ENCODE measurements around the gene FKBP1A.
A peak's percentile ranks its signal among the peaks of the same experiment; 100 is the strongest.

Gene FKBP1A

GRCh38 chr20:1427457-1428054 lies 34.7 kb upstream of the FKBP1A start:
- no peaks in the 10 kb centered on the region for H3K9me3 ChIP-seq
- no peaks in the 10 kb centered on the region for H3K4me1 ChIP-seq
- in situ Hi-C loops (cut with MboI; ENCODE audit: low sequenced_read_pairs): no loop called here
- no peak overlapping the region for H3K4me3 ChIP-seq
- no peaks in the 10 kb centered on the region for H3K36me3 ChIP-seq (replicated peaks)
- H3K27me3 ChIP-seq (ENCODE audit: low read depth): peaks cover 3% of the 10 kb centered on the region; the same call in 1 of the 2 replicates
- DNase-seq (ENCODE audit: low spot score in 2 of 2): no peak

GRCh38 chr20:1426231-1426849 lies 33.5 kb upstream of the FKBP1A start:
- H3K9me3 ChIP-seq: no peaks in the 10 kb centered on the region
- no peaks in the 10 kb centered on the region for H3K4me1 ChIP-seq
- peaks cover 3% of the 10 kb centered on the region; the same call in 1 of the 2 replicates for H3K27me3 ChIP-seq (ENCODE audit: low read depth)
- no peaks in the 10 kb centered on the region for H3K36me3 ChIP-seq (replicated peaks)
- H3K4me3 ChIP-seq: no peak overlapping the region
- no peak for DNase-seq (ENCODE audit: low spot score in 2 of 2)
- in situ Hi-C loops (cut with MboI; ENCODE audit: low sequenced_read_pairs): no loop called here

GRCh38 chr20:1424336-1424735 lies 31.5 kb upstream of the FKBP1A start:
- Histone ChIP-seq H3K9me3 (0 out of 2 replicates have a peak, but pooled peaks cover 3% of the 10 kb centered on the region), H3K4me1 (no peaks in the 10 kb centered on the region), H3K27me3 (ENCODE audit: low read depth) (peaks cover 3% of the 10 kb centered on the region; the same call in 1 of the 2 replicates), H3K4me3 (no peak overlapping the region), H3K36me3 (replicated peaks) (no peaks in the 10 kb centered on the region)
- DNase-seq (ENCODE audit: low spot score in 2 of 2): no peak
- in situ Hi-C loops (cut with MboI; ENCODE audit: low sequenced_read_pairs): no loop called here

- peak; percentile 50 to 71 for DNase-seq (ENCODE audit: low spot score in 2 of 2)
Measured at GRCh38 chr20:1423625-1424106, 30.8 kb upstream of the FKBP1A start.

GRCh38 chr20:1423206-1423605 lies 30.4 kb upstream of the FKBP1A start:
- no peaks in the 10 kb centered on the region for H3K36me3 ChIP-seq (replicated peaks)
- no peak overlapping the region for H3K4me3 ChIP-seq
- no peak for DNase-seq (ENCODE audit: low spot score in 2 of 2)
- in situ Hi-C loops (cut with MboI; ENCODE audit: low sequenced_read_pairs): no loop called here
- H3K4me1 ChIP-seq: no peaks in the 10 kb centered on the region
- 0 out of 2 replicates have a peak, but pooled peaks cover 3% of the 10 kb centered on the region for H3K9me3 ChIP-seq
- H3K27me3 ChIP-seq (ENCODE audit: low read depth): peaks cover 3% of the 10 kb centered on the region; the same call in 1 of the 2 replicates

More at GRCh38 chr20:1423625-1424106, 30.8 kb upstream of the FKBP1A start:
- Histone ChIP-seq H3K9me3 (0 out of 2 replicates have a peak, but pooled peaks cover 3% of the 10 kb centered on the region), H3K4me3 (no peak overlapping the region), H3K36me3 (replicated peaks) (no peaks in the 10 kb centered on the region), H3K4me1 (no peaks in the 10 kb centered on the region), H3K27me3 (ENCODE audit: low read depth) (peaks cover 3% of the 10 kb centered on the region; the same call in 1 of the 2 replicates)
- in situ Hi-C loops (cut with MboI; ENCODE audit: low sequenced_read_pairs): no loop called here

- Histone ChIP-seq H3K9me3 (0 out of 2 replicates have a peak, but pooled peaks cover 3% of the 10 kb centered on the region), H3K4me3 (no peak overlapping the region), H3K36me3 (replicated peaks) (no peaks in the 10 kb centered on the region), H3K27me3 (ENCODE audit: low read depth) (peaks cover 3% of the 10 kb centered on the region; the same call in 1 of the 2 replicates), H3K4me1 (no peaks in the 10 kb centered on the region)
- no peak for DNase-seq (ENCODE audit: low spot score in 2 of 2)
- in situ Hi-C loops (cut with MboI; ENCODE audit: low sequenced_read_pairs): no loop called here
Measured at GRCh38 chr20:1422753-1423152, 29.9 kb upstream of the FKBP1A start.

GRCh38 chr20:1420066-1420465 lies 27.2 kb upstream of the FKBP1A start:
- Histone ChIP-seq H3K27me3 (ENCODE audit: low read depth) (peaks cover under 1% of the 10 kb centered on the region; the same call in 1 of the 2 replicates), H3K36me3 (replicated peaks) (no peaks in the 10 kb centered on the region), H3K9me3 (0 out of 2 replicates have a peak, but pooled peaks cover 3% of the 10 kb centered on the region), H3K4me1 (no peaks in the 10 kb centered on the region), H3K4me3 (no peak overlapping the region)
- in situ Hi-C loops (cut with MboI; ENCODE audit: low sequenced_read_pairs): no loop called here
- no peak for DNase-seq (ENCODE audit: low spot score in 2 of 2)

- no peak for DNase-seq (ENCODE audit: low spot score in 2 of 2)
- Histone ChIP-seq H3K4me3 (no peak overlapping the region), H3K9me3 (0 out of 2 replicates have a peak, but pooled peaks cover 3% of the 10 kb centered on the region), H3K4me1 (no peaks in the 10 kb centered on the region), H3K36me3 (replicated peaks) (no peaks in the 10 kb centered on the region), H3K27me3 (ENCODE audit: low read depth) (peaks cover 14% of the 10 kb centered on the region)
- in situ Hi-C loops (cut with MboI; ENCODE audit: low sequenced_read_pairs): no loop called here
Measured at GRCh38 chr20:1418350-1418749, 25.5 kb upstream of the FKBP1A start.

- H3K4me1 ChIP-seq: no peaks in the 10 kb centered on the region
- in situ Hi-C loops (cut with MboI; ENCODE audit: low sequenced_read_pairs): no loop called here
- no peak overlapping the region for H3K4me3 ChIP-seq
- H3K27me3 ChIP-seq (ENCODE audit: low read depth): peaks cover 14% of the 10 kb centered on the region
- DNase-seq (ENCODE audit: low spot score in 2 of 2): no peak
- 0 out of 2 replicates have a peak, but pooled peaks cover 3% of the 10 kb centered on the region for H3K9me3 ChIP-seq
- H3K36me3 ChIP-seq (replicated peaks): no peaks in the 10 kb centered on the region
Measured at GRCh38 chr20:1417790-1418189, 24.9 kb upstream of the FKBP1A start.

- no peak overlapping the region for H3K4me3 ChIP-seq
- H3K27me3 ChIP-seq (ENCODE audit: low read depth): peaks cover 14% of the 10 kb centered on the region
- no peaks in the 10 kb centered on the region for H3K4me1 ChIP-seq
- in situ Hi-C loops (cut with MboI; ENCODE audit: low sequenced_read_pairs): no loop called here
- DNase-seq (ENCODE audit: low spot score in 2 of 2): no peak
- H3K36me3 ChIP-seq (replicated peaks): no peaks in the 10 kb centered on the region
- H3K9me3 ChIP-seq: 0 out of 2 replicates have a peak, but pooled peaks cover 3% of the 10 kb centered on the region
Measured at GRCh38 chr20:1417273-1417672, 24.4 kb upstream of the FKBP1A start.

GRCh38 chr20:1415667-1416468 lies 23.0 kb upstream of the FKBP1A start:
- H3K27me3 ChIP-seq (ENCODE audit: low read depth): peaks cover 14% of the 10 kb centered on the region
- no peak for DNase-seq (ENCODE audit: low spot score in 2 of 2)
- H3K9me3 ChIP-seq: 0 out of 2 replicates have a peak, but pooled peaks cover 3% of the 10 kb centered on the region
- in situ Hi-C loops (cut with MboI; ENCODE audit: low sequenced_read_pairs): no loop called here
- no peaks in the 10 kb centered on the region for H3K4me1 ChIP-seq
- H3K36me3 ChIP-seq (replicated peaks): no peaks in the 10 kb centered on the region
- no peak overlapping the region for H3K4me3 ChIP-seq

- Histone ChIP-seq H3K36me3 (replicated peaks) (no peaks in the 10 kb centered on the region), H3K4me3 (no peak overlapping the region), H3K9me3 (no peaks in the 10 kb centered on the region; the same call in 1 of the 2 replicates), H3K4me1 (no peaks in the 10 kb centered on the region), H3K27me3 (ENCODE audit: low read depth) (peaks cover 14% of the 10 kb centered on the region)
- DNase-seq (ENCODE audit: low spot score in 2 of 2): no peak
- in situ Hi-C loops (cut with MboI; ENCODE audit: low sequenced_read_pairs): no loop called here
Measured at GRCh38 chr20:1414982-1415381, 22.1 kb upstream of the FKBP1A start.

- no peaks in the 10 kb centered on the region for H3K4me1 ChIP-seq
- in situ Hi-C loops (cut with MboI; ENCODE audit: low sequenced_read_pairs): no loop called here
- DNase-seq (ENCODE audit: low spot score in 2 of 2): no peak
- no peaks in the 10 kb centered on the region for H3K27me3 ChIP-seq (ENCODE audit: low read depth)
- H3K9me3 ChIP-seq: no peaks in the 10 kb centered on the region; the same call in 1 of the 2 replicates
- no peak overlapping the region for H3K4me3 ChIP-seq
- H3K36me3 ChIP-seq (replicated peaks): no peaks in the 10 kb centered on the region
Measured at GRCh38 chr20:1405801-1406200, 12.9 kb upstream of the FKBP1A start.
